HG02973 (cell line): Measurements from ENCODE around the gene NFIB.

ENCODE experiments used
- ATAC-seq: cut with Tn5 transposase; IDR thresholded peaks from one replicate; pipeline ENCODE4 v1.9.1; 2021; ENCODE audit warnings: moderate library complexity; ENCODE audit not compliant: unreplicated experiment

NFIB gene

GRCh38 chr9:14192556-14192955, 121.4 kb downstream of the NFIB start:
- no peak for ATAC-seq

GRCh38 chr9:14191512-14191911, 122.4 kb downstream of the NFIB start:
- no peak for ATAC-seq

- no peak for ATAC-seq
Observed at GRCh38 chr9:14190240-14190639, 123.7 kb downstream of the NFIB start.

- ATAC-seq: no peak
Observed at GRCh38 chr9:14189578-14189977, 124.4 kb downstream of the NFIB start.

- no peak for ATAC-seq
Observed at GRCh38 chr9:14189146-14189545, 124.8 kb downstream of the NFIB start.

GRCh38 chr9:14188538-14188937, 125.4 kb downstream of the NFIB start:
- no peak for ATAC-seq

- ATAC-seq: no peak
Observed at GRCh38 chr9:14188011-14188410, 125.9 kb downstream of the NFIB start.

- no peak for ATAC-seq
Observed at GRCh38 chr9:14186096-14186495, 127.8 kb downstream of the NFIB start.

- no peak for ATAC-seq
Observed at GRCh38 chr9:14185016-14185415, 128.9 kb downstream of the NFIB start.

GRCh38 chr9:14183001-14183400, 130.9 kb downstream of the NFIB start:
- no peak for ATAC-seq

- no peak for ATAC-seq
Observed at GRCh38 chr9:14180960-14181537, 132.9 kb downstream of the NFIB start.

GRCh38 chr9:14180093-14180959, 133.6 kb downstream of the NFIB start:
- no peak for ATAC-seq

- no peak for ATAC-seq
Observed at GRCh38 chr9:14179449-14179848, 134.5 kb downstream of the NFIB start.

GRCh38 chr9:14175778-14176177, 138.2 kb downstream of the NFIB start:
- ATAC-seq: no peak

- ATAC-seq: no peak
Observed at GRCh38 chr9:14173713-14174112, 140.2 kb downstream of the NFIB start.

GRCh38 chr9:14170973-14171596, 142.9 kb downstream of the NFIB start:
- no peak for ATAC-seq

GRCh38 chr9:14170392-14170931, 143.5 kb downstream of the NFIB start:
- ATAC-seq: no peak

- ATAC-seq: no peak
Observed at GRCh38 chr9:14168381-14168780, 145.6 kb downstream of the NFIB start.

GRCh38 chr9:14165376-14166035, 148.4 kb downstream of the NFIB start:
- ATAC-seq: no peak

- no peak for ATAC-seq
Observed at GRCh38 chr9:14164908-14165307, 149.0 kb downstream of the NFIB start.
